B cell (primary cell): ENCODE data around the gene SHLD1. TPM values are rescaled to one million over a fixed set of nuclear protein-coding genes. Genes with fewer than 3 reads are reported as not detected.

Experiments used
- ATAC-seq: fragments of 200-7000 bp; cut with Tn5 transposase; one replicate; pipeline ENCODE4 v1.10.0; 2021; ENCODE audit warnings: low read depth, mild to moderate bottlenecking, moderate number of reproducible peaks, moderate library complexity
- CTCF ChIA-PET: fragments of 350-600 bp; sonication (Branson Sonifier 250); formaldehyde crosslinking; loops from one replicate; lab custom pipeline; 2021; ENCODE audit warnings: antibody characterized with exemption, inconsistent platforms; lab: Charles Lee
- POLR2A ChIA-PET: fragments of 350-600 bp; sonication (Branson Sonifier 250); formaldehyde crosslinking; loops from one replicate; lab custom pipeline; 2021; ENCODE audit warnings: antibody characterized with exemption; lab: Charles Lee
- DNase-seq: peaks from one replicate; pipeline ENCODE4 v3.0.0; 2013
- H2AFZ ChIP-seq: 2 replicates; pipeline ENCODE4 v1.6.1; 2012; ENCODE audit warnings: mild to moderate bottlenecking, low read depth, low read length; ENCODE audit not compliant: insufficient read depth, poor library complexity, severe bottlenecking
- H3K27ac ChIP-seq, 2 donors: 1 replicate in 1 of 2; 2 replicates in 1 of 2; pipeline ENCODE4 v1.5.1; 2012 to 2013; ENCODE audit warnings: low read length in 2 of 2, mild to moderate bottlenecking in 2 of 2, moderate library complexity in 1 of 2
- H3K27me3 ChIP-seq, 4 experiments: fragments of 200-600 bp in 1 of 4; sonication (generic) in 1 of 4; replicated peaks in 1 of 4; 1 replicate in 2 of 4; 2 replicates in 2 of 4; pipeline versions ENCODE4 v1.6.1 to v1.7.0; 2013 to 2016; ENCODE audit warnings: low read length in 3 of 4, mild to moderate bottlenecking in 2 of 4, mixed read lengths in 1 of 4, moderate library complexity in 1 of 4; ENCODE audit not compliant: insufficient read depth in 4 of 4, control insufficient read depth in 3 of 4; ENCODE audit errors: control extremely low read depth in 1 of 4
- H3K36me3 ChIP-seq, 2 experiments: replicated peaks in 1 of 2; 1 replicate in 1 of 2; 2 replicates in 1 of 2; pipeline versions ENCODE4 v1.6.1 to v1.7.1; 2013; ENCODE audit warnings: low read length in 1 of 2; ENCODE audit not compliant: insufficient read depth in 2 of 2, control insufficient read depth in 1 of 2; ENCODE audit errors: control extremely low read depth in 1 of 2, extremely low read depth in 1 of 2
- H3K4me1 ChIP-seq, 2 donors: fragments of 200-600 bp in 1 of 2; sonication (generic) in 1 of 2; 1 replicate in 1 of 2; 2 replicates in 1 of 2; pipeline versions ENCODE4 v1.5.1 to v1.6.1; 2013 to 2017; ENCODE audit warnings: low read length in 2 of 2; ENCODE audit not compliant: control insufficient read depth in 2 of 2, insufficient read depth in 2 of 2
- H3K4me2 ChIP-seq: replicated peaks from 2 replicates; pipeline ENCODE3; 2012; ENCODE audit warnings: mild to moderate bottlenecking, low read depth, low read length; ENCODE audit not compliant: poor library complexity, severe bottlenecking
- H3K4me3 ChIP-seq, 5 experiments: fragments of 200-600 bp in 1 of 5; sonication (generic) in 1 of 5; 1 replicate in 3 of 5; 2 replicates in 2 of 5; pipeline versions ENCODE4 v1.5.1 to v1.7.0; 2011 to 2016; ENCODE audit warnings: low read length in 4 of 5, mild to moderate bottlenecking in 4 of 5, low read depth in 2 of 5, control low read depth in 1 of 5, moderate library complexity in 1 of 5; ENCODE audit not compliant: insufficient read depth in 1 of 5; ENCODE audit errors: control extremely low read depth in 1 of 5, extremely low read depth in 1 of 5
- H3K79me2 ChIP-seq: fragments of 200-600 bp; sonication (generic); one replicate; pipeline ENCODE4 v1.6.0; 2016; ENCODE audit warnings: low read length; ENCODE audit not compliant: control insufficient read depth, insufficient read depth
- H3K9ac ChIP-seq: fragments of 200-600 bp; sonication (generic); 2 replicates; pipeline ENCODE4 v1.6.1; 2017; ENCODE audit warnings: mild to moderate bottlenecking, low read length, moderate library complexity
- H3K9me3 ChIP-seq, 3 donors: one replicate each; pipeline versions ENCODE4 v1.6.1 to v1.7.1; 2013; ENCODE audit warnings: low read length in 2 of 3; ENCODE audit not compliant: control insufficient read depth in 2 of 3, insufficient read depth in 1 of 3; ENCODE audit errors: control extremely low read depth in 1 of 3
- H4K20me1 ChIP-seq: 2 replicates; pipeline ENCODE4 v1.6.0; 2012; ENCODE audit warnings: mild to moderate bottlenecking, low read length; ENCODE audit not compliant: insufficient read depth, control insufficient read depth, poor library complexity, severe bottlenecking
- H3K27ac Mint-ChIP-seq: one replicate; pipeline ENCODE4 v1.8.0; 2021; ENCODE audit warnings: mixed read lengths
- H3K27me3 Mint-ChIP-seq: one replicate; pipeline ENCODE4 v1.8.0; 2021; ENCODE audit warnings: mixed read lengths
- H3K4me1 Mint-ChIP-seq: one replicate; pipeline ENCODE4 v1.8.0; 2021; ENCODE audit warnings: mixed read lengths
- H3K4me3 Mint-ChIP-seq: one replicate; pipeline ENCODE4 v1.8.0; 2021; ENCODE audit warnings: mixed read lengths
- H3K9me3 Mint-ChIP-seq: one replicate; pipeline ENCODE4 v1.8.0; 2022; ENCODE audit warnings: mixed read lengths; ENCODE audit not compliant: insufficient read depth
- EZH2 ChIP-seq: IDR thresholded peaks from 2 replicates; pipeline ENCODE4 v1.6.1; 2012; ENCODE audit warnings: borderline replicate concordance, low read depth, mild to moderate bottlenecking, moderate library complexity, low read length; ENCODE audit not compliant: insufficient read depth, poor library complexity, severe bottlenecking
- WGBS: methylation state at CpG from one replicate; pipeline ENCODE4 v1.1.5; 2013; ENCODE audit warnings: missing lambda C conversion rate; ENCODE audit not compliant: insufficient coverage; 5-methylcytosine and 5-hydroxymethylcytosine counted together
- intact Hi-C: fragments of 100-400 bp; cut with micrococcal nuclease; formaldehyde crosslinking; loops from one replicate; pipeline ENCODE4 v1.10.0; 2022
- polyA plus RNA-seq: library from polyadenylated mRNA; depleted of rRNA; stranded (reverse); fragments of >200 nt; gene quantifications from 2 replicates; pipeline ENCODE4 v1.2.3, GENCODE V29; 2012
- total RNA-seq, 2 donors: library from RNA; stranded (reverse); fragments of 120-200 nt in 1 of 2; gene quantifications; 1 replicate in 1 of 2; 2 replicates in 1 of 2; pipeline versions ENCODE4 v1.2.3 to v1.2.4, GENCODE V29; 2013 to 2022
- TF ChIP-seq, protein P1 (sequence below): fragments of 200-600 bp; IDR thresholded peaks from one replicate; pipeline ENCODE4 v1.8.0; 2022; ENCODE audit warnings: antibody characterized with exemption, mild to moderate bottlenecking

SHLD1 gene
- total and polyA plus RNA-seq, 2 donors (not counting 1 experiment from before 2014, with no cell fraction given), result 15.4 to 18.5 TPM

DNA sequence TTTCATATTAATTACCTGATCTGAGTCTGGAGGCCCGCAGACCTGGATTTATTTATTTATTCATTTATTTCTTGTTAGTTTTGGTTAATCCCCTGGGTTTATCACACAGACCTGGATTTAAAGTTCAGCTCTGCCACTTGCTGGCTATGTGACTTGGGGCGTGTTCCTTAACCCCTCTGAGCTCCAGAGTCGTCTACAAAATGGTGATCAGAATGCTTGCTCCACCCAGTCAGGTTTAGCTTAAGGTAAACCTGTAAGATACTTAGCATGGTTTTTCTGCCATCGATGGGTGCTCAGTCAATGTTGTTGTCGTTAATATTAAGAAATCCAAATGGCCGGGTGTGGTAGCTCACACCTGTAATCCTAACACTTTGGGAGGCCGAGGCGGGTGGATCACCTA, 23.4 kb downstream of the SHLD1 start:
- peaks cover 27% of the 10 kb centered on the region for H3K79me2 ChIP-seq
- no peak overlapping the region for H3K4me2 ChIP-seq
- H3K4me1 ChIP-seq, result peaks cover 45 to 51% of the 10 kb centered on the region in 2 donors
- intact Hi-C loops, result loop anchor here (5.0 kb wide), 2 partner anchors 126 to 166 kb away; no protein-coding TSS in a partner anchor
- H3K4me3 Mint-ChIP-seq, result no peak overlapping the region
- no peak overlapping the region for H2AFZ ChIP-seq
- H3K27me3 Mint-ChIP-seq, result no peaks in the 10 kb centered on the region
- H3K27ac ChIP-seq, result peak overlapping the region in 1 of 2 donors; percentile 62
- H3K36me3 ChIP-seq, result peaks cover 2 to 32% of the 10 kb centered on the region in 2 experiments
- no peaks in the 10 kb centered on the region for H3K9me3 Mint-ChIP-seq
- no peaks in the 10 kb centered on the region for H4K20me1 ChIP-seq
- peaks cover 0 to 3% (median 0%) of the 10 kb centered on the region in 3 donors for H3K9me3 ChIP-seq
- no peak overlapping the region for H3K4me3 ChIP-seq
- ATAC-seq, result no peak
- ChIA-PET CTCF (interaction anchor here (1.2 to 3.6 kb wide), 2 partner anchors 15 to 214 kb away, joined by 3 to 11 read pairs; no protein-coding TSS in a partner anchor), POLR2A (no interaction called here)
- no peak for DNase-seq
- no peak overlapping the region for H3K9ac ChIP-seq
- H3K27me3 ChIP-seq, result no peaks in the 10 kb centered on the region
- TF ChIP-seq, protein P1, sequence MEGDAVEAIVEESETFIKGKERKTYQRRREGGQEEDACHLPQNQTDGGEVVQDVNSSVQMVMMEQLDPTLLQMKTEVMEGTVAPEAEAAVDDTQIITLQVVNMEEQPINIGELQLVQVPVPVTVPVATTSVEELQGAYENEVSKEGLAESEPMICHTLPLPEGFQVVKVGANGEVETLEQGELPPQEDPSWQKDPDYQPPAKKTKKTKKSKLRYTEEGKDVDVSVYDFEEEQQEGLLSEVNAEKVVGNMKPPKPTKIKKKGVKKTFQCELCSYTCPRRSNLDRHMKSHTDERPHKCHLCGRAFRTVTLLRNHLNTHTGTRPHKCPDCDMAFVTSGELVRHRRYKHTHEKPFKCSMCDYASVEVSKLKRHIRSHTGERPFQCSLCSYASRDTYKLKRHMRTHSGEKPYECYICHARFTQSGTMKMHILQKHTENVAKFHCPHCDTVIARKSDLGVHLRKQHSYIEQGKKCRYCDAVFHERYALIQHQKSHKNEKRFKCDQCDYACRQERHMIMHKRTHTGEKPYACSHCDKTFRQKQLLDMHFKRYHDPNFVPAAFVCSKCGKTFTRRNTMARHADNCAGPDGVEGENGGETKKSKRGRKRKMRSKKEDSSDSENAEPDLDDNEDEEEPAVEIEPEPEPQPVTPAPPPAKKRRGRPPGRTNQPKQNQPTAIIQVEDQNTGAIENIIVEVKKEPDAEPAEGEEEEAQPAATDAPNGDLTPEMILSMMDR, result no peak
- TF ChIP-seq EZH2, result no peak
- H3K4me1 Mint-ChIP-seq, result peaks cover 48% of the 10 kb centered on the region
- WGBS, result 100% methylated on average over 2 of the region's 8 CpGs
- peak overlapping the region; percentile 80 for H3K27ac Mint-ChIP-seq

DNA sequence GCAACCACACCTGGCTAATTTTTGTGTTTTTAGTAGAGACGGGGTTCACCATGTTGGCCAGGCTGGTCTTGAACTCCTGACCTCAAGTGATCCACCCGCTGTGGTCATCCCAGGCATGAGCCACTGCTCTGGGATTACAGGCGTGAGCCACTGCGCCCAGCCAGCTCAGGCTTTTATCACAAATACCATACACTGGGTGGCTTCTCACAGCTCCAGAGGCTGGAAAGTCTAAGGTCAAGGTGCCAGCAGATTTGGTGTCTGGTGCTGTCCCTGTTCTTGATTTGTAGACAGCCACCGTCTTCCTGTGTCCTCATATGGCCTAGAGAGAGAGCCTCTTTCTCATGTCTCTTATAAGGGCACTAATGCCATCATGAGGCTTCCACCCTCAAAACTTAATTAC, 25.9 kb downstream of the SHLD1 start:
- ChIA-PET CTCF (interaction anchor here (0.8 to 1.6 kb wide), 4 partner anchors 9 to 218 kb away, joined by 3 to 6 read pairs (median 4); no protein-coding TSS in a partner anchor), POLR2A (no interaction called here)
- no peak overlapping the region for H3K9ac ChIP-seq
- TF ChIP-seq EZH2, result no peak
- TF ChIP-seq, protein P1, result no peak
- H3K27me3 ChIP-seq, result no peaks in the 10 kb centered on the region
- H3K4me1 ChIP-seq, result peaks cover 20 to 26% of the 10 kb centered on the region in 2 donors
- H3K4me2 ChIP-seq, result no peak overlapping the region
- no peak overlapping the region for H3K4me3 ChIP-seq
- Mint-ChIP-seq H3K27ac (no peak overlapping the region), H3K9me3 (no peaks in the 10 kb centered on the region), H3K4me3 (no peak overlapping the region), H3K4me1 (peaks cover 27% of the 10 kb centered on the region), H3K27me3 (no peaks in the 10 kb centered on the region)
- DNase-seq, result no peak
- peaks cover 11% of the 10 kb centered on the region for H4K20me1 ChIP-seq
- no peak overlapping the region for H2AFZ ChIP-seq
- WGBS, result 100% methylated on average over 4 of the region's 5 CpGs
- H3K27ac ChIP-seq, result no peak overlapping the region
- peaks cover 0 to 3% (median 0%) of the 10 kb centered on the region in 3 donors for H3K9me3 ChIP-seq
- ATAC-seq, result no peak
- H3K36me3 ChIP-seq, result peaks cover 5 to 50% of the 10 kb centered on the region in 2 experiments
- peaks cover 49% of the 10 kb centered on the region for H3K79me2 ChIP-seq
- intact Hi-C loops, result no loop called here
